D341Med (cell line): ENCODE measurements around the gene VPS52.
"Not testable (repeated sequence)": the region's sequence is repeated elsewhere in the genome, so short reads cannot be mapped to it uniquely, and the experiment has no call there.

ENCODE experiments used
- DNase-seq: peaks from one replicate; pipeline ENCODE4 v3.0.0; 2012; ENCODE audit warnings: low spot score

VPS52 gene

GRCh38 chr6:33249732-33250630 lies 21.7 kb downstream of the VPS52 start:
- peak; percentile 62 for DNase-seq

GRCh38 chr6:33248932-33249731 lies 22.5 kb downstream of the VPS52 start:
- DNase-seq: peak; percentile 93

- peak; percentile 41 for DNase-seq
Measured at GRCh38 chr6:33248643-33248931, 23.1 kb downstream of the VPS52 start.

GRCh38 chr6:33247977-33248642 lies 23.6 kb downstream of the VPS52 start:
- DNase-seq: peak; percentile 85

GRCh38 chr6:33243476-33243875 lies 28.2 kb downstream of the VPS52 start:
- no peak for DNase-seq

GRCh38 chr6:33241968-33242367 lies 29.7 kb downstream of the VPS52 start:
- DNase-seq: no peak

- DNase-seq: no peak
Measured at GRCh38 chr6:33237741-33238140, 33.9 kb downstream of the VPS52 start.

GRCh38 chr6:33236852-33237251 lies 34.8 kb downstream of the VPS52 start:
- DNase-seq: no peak

- no peak for DNase-seq
Measured at GRCh38 chr6:33236328-33236727, 35.3 kb downstream of the VPS52 start.

- no peak for DNase-seq
Measured at GRCh38 chr6:33235221-33235634, 36.4 kb downstream of the VPS52 start.

- not testable (repeated sequence) for DNase-seq
Measured at GRCh38 chr6:33226503-33227120, 45.1 kb downstream of the VPS52 start.

- no peak for DNase-seq
Measured at GRCh38 chr6:33217681-33218080, 54.0 kb downstream of the VPS52 start.

GRCh38 chr6:33217246-33217645 lies 54.4 kb downstream of the VPS52 start:
- no peak for DNase-seq

GRCh38 chr6:33216117-33216649 lies 55.5 kb downstream of the VPS52 start:
- DNase-seq: no peak

- no peak for DNase-seq
Measured at GRCh38 chr6:33215271-33216116, 56.2 kb downstream of the VPS52 start.

GRCh38 chr6:33213989-33214335 lies 57.7 kb downstream of the VPS52 start:
- DNase-seq: no peak

GRCh38 chr6:33213166-33213988 lies 58.3 kb downstream of the VPS52 start:
- peak; percentile 65 for DNase-seq

- DNase-seq: no peak
Measured at GRCh38 chr6:33212857-33213165, 58.9 kb downstream of the VPS52 start.

GRCh38 chr6:33211666-33212422 lies 59.8 kb downstream of the VPS52 start:
- DNase-seq: no peak

GRCh38 chr6:33211136-33211535 lies 60.5 kb downstream of the VPS52 start:
- DNase-seq: no peak
